ENCODE measurements around the gene P2RX3. TPM values are rescaled to one million over a fixed set of nuclear protein-coding genes. Genes with fewer than 3 reads are reported as not detected.
A peak's percentile ranks its signal among the peaks of the same experiment; 100 is the strongest.

P2RX3 gene
- total RNA-seq, 1 donor from 2014 or later, result not detected

DNA sequence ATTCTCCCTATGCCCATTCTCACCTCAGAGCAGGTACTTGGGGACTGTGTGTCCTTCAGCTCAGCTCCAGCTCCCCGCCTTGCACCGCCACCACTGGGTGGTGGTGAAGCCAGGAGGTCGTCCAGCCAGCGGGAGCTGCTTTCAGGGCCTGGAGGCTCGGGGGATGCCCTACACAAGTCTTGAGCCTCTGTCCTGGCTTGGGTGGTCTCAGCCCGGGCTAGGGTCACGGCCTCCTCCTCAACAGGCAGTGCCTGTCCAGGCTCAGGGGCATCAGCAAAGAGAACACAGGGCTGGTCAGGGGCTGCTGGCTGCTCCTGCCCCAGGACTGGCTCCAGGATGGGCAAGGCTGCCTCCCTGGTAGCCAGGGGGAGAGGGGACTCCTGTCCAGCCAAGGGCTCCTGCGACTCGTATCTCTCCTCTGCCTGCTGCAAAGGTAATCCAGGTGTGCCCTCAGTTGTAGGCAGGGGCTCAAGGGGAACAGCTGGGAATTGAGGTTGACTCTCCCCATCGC is 25.6 kb upstream of the P2RX3 start:
- Mint-ChIP-seq H3K9me3 (ENCODE audit: unreplicated experiment) (no peaks in the 10 kb centered on the region), H3K4me3 (ENCODE audit: unreplicated experiment) (peak overlapping the region; percentile 70), H3K36me3 (ENCODE audit: low read depth, unreplicated experiment) (peaks cover 34% of the 10 kb centered on the region), H3K27ac (ENCODE audit: unreplicated experiment) (peak overlapping the region; percentile 67), H3K27me3 (ENCODE audit: low read depth, unreplicated experiment) (no peaks in the 10 kb centered on the region), H3K4me1 (ENCODE audit: low read depth, unreplicated experiment) (peaks cover 34% of the 10 kb centered on the region)
- no peak for FAIRE-seq
- peaks cover 33% of the 10 kb centered on the region for H3K36me3 ChIP-seq (ENCODE audit: insufficient read depth, low read length)
- H4K20me1 ChIP-seq (ENCODE audit: insufficient read depth, low read length), result peaks cover 83% of the 10 kb centered on the region
- no peak for TF ChIP-seq EZH2 (IDR thresholded peaks at IDR 0.05; ENCODE audit: insufficient read depth, low read length)
- TF ChIP-seq, protein P1, sequence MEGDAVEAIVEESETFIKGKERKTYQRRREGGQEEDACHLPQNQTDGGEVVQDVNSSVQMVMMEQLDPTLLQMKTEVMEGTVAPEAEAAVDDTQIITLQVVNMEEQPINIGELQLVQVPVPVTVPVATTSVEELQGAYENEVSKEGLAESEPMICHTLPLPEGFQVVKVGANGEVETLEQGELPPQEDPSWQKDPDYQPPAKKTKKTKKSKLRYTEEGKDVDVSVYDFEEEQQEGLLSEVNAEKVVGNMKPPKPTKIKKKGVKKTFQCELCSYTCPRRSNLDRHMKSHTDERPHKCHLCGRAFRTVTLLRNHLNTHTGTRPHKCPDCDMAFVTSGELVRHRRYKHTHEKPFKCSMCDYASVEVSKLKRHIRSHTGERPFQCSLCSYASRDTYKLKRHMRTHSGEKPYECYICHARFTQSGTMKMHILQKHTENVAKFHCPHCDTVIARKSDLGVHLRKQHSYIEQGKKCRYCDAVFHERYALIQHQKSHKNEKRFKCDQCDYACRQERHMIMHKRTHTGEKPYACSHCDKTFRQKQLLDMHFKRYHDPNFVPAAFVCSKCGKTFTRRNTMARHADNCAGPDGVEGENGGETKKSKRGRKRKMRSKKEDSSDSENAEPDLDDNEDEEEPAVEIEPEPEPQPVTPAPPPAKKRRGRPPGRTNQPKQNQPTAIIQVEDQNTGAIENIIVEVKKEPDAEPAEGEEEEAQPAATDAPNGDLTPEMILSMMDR (IDR thresholded peaks at IDR 0.05; ENCODE audit: insufficient read depth, low read depth, low read length), result no peak
- H3K9me3 ChIP-seq (ENCODE audit: insufficient read depth, low read depth, low read length), result no peaks in the 10 kb centered on the region
- no peak for DNase-seq (ENCODE audit: low read depth)
- no peak overlapping the region for H3K4me3 ChIP-seq (ENCODE audit: insufficient read depth, low read depth, low read length)
- H3K4me2 ChIP-seq (ENCODE audit: low read length), result no peak overlapping the region
- no peak overlapping the region for H2AFZ ChIP-seq (ENCODE audit: low read depth, low read length)
- H3K4me1 ChIP-seq (ENCODE audit: insufficient read depth, low read length), result peaks cover 40% of the 10 kb centered on the region
- H3K79me2 ChIP-seq (ENCODE audit: insufficient read depth, low read length), result peaks cover 73% of the 10 kb centered on the region
- no peak overlapping the region for H3K9ac ChIP-seq (ENCODE audit: low read length)
- H3K27me3 ChIP-seq (ENCODE audit: insufficient read depth, low read length), result no peaks in the 10 kb centered on the region
- H3K27ac ChIP-seq (ENCODE audit: low read depth, low read length), result no peak overlapping the region

DNA sequence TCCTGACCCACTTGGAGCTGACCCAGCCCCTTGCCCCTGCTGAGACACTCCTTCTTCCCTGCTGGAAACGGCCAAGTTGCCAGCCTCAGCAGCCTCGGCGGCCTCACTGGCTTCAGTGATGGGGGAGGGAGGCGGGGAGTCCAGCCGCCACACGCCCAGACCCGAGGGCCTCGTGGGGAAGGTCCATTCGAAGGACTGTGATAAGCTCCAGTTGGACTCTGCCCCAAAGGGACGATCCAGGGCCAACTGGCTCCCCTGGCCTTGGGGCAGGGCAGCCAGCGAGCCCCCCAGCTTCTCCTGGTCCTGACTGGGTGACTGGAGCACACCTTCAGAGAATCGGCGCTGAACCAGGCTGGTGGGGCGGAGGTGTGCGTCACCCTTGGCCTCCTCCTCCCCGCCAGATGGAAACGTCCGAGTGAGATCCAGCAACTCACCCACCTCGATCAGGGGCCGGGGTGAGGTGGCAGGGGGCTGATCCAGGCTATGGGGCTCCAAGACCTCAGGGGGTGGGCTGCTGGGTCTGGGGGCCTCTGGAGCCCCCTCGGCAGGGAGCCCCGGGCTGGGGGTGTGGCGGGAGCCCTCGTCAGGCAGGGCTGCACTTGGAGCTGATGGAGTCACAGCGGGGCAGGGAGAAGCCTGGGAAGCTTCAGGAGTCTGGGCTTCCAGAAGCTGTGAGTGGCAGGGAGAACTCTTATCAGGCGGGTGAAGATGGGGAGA is 24.9 kb upstream of the P2RX3 start:
- Histone ChIP-seq H3K27me3 (ENCODE audit: insufficient read depth, low read length) (no peaks in the 10 kb centered on the region), H3K79me2 (ENCODE audit: insufficient read depth, low read length) (peaks cover 73% of the 10 kb centered on the region), H3K9ac (ENCODE audit: low read length) (no peak overlapping the region), H2AFZ (ENCODE audit: low read depth, low read length) (no peak overlapping the region), H3K4me3 (ENCODE audit: insufficient read depth, low read depth, low read length) (no peak overlapping the region), H3K4me1 (ENCODE audit: insufficient read depth, low read length) (peaks cover 42% of the 10 kb centered on the region), H3K9me3 (ENCODE audit: insufficient read depth, low read depth, low read length) (no peaks in the 10 kb centered on the region), H4K20me1 (ENCODE audit: insufficient read depth, low read length) (peaks cover 83% of the 10 kb centered on the region), H3K27ac (ENCODE audit: low read depth, low read length) (no peak overlapping the region), H3K36me3 (ENCODE audit: insufficient read depth, low read length) (peaks cover 34% of the 10 kb centered on the region), H3K4me2 (ENCODE audit: low read length) (no peak overlapping the region)
- no peaks in the 10 kb centered on the region for H3K27me3 Mint-ChIP-seq (ENCODE audit: low read depth, unreplicated experiment)
- H3K4me3 Mint-ChIP-seq (ENCODE audit: unreplicated experiment), result no peak overlapping the region
- no peaks in the 10 kb centered on the region for H3K9me3 Mint-ChIP-seq (ENCODE audit: unreplicated experiment)
- FAIRE-seq (no peak), DNase-seq (ENCODE audit: low read depth) (no peak)
- no peak overlapping the region for H3K27ac Mint-ChIP-seq (ENCODE audit: unreplicated experiment)
- H3K36me3 Mint-ChIP-seq (ENCODE audit: low read depth, unreplicated experiment), result peaks cover 34% of the 10 kb centered on the region
- H3K4me1 Mint-ChIP-seq (ENCODE audit: low read depth, unreplicated experiment), result peaks cover 37% of the 10 kb centered on the region
- no peak for TF ChIP-seq EZH2 (IDR thresholded peaks at IDR 0.05; ENCODE audit: insufficient read depth, low read length)
- TF ChIP-seq, protein P1 (IDR thresholded peaks at IDR 0.05; ENCODE audit: insufficient read depth, low read depth, low read length), result no peak

DNA sequence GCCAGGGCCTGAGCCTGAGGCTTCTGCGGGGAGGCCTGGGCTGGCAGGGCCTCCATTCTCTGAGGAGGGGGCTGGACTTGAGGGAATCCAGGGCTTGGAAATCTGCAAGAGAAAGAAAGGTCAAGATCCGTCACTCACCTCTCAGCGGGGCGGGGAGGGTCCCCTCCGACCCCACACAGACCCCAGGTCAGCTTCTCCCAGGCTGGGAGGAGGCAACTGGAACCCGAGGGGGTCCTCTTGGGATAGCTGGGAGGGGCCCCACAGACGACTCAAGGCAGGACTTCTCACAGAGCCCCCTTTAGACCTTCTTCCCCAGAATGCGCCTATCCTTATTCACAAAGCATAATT is 24.4 kb upstream of the P2RX3 start:
- peak overlapping the region; percentile 27 for H3K4me3 Mint-ChIP-seq (ENCODE audit: unreplicated experiment)
- H3K9me3 Mint-ChIP-seq (ENCODE audit: unreplicated experiment), result no peaks in the 10 kb centered on the region
- H3K4me3 ChIP-seq (ENCODE audit: insufficient read depth, low read depth, low read length), result no peak overlapping the region
- no peak overlapping the region for H2AFZ ChIP-seq (ENCODE audit: low read depth, low read length)
- H3K9me3 ChIP-seq (ENCODE audit: insufficient read depth, low read depth, low read length), result no peaks in the 10 kb centered on the region
- H3K4me1 Mint-ChIP-seq (ENCODE audit: low read depth, unreplicated experiment), result peaks cover 37% of the 10 kb centered on the region
- no peaks in the 10 kb centered on the region for H3K27me3 ChIP-seq (ENCODE audit: insufficient read depth, low read length)
- peaks cover 82% of the 10 kb centered on the region for H4K20me1 ChIP-seq (ENCODE audit: insufficient read depth, low read length)
- no peak overlapping the region for H3K27ac ChIP-seq (ENCODE audit: low read depth, low read length)
- peaks cover 44% of the 10 kb centered on the region for H3K4me1 ChIP-seq (ENCODE audit: insufficient read depth, low read length)
- no peaks in the 10 kb centered on the region for H3K27me3 Mint-ChIP-seq (ENCODE audit: low read depth, unreplicated experiment)
- H3K27ac Mint-ChIP-seq (ENCODE audit: unreplicated experiment), result no peak overlapping the region
- H3K4me2 ChIP-seq (ENCODE audit: low read length), result no peak overlapping the region
- peaks cover 36% of the 10 kb centered on the region for H3K36me3 ChIP-seq (ENCODE audit: insufficient read depth, low read length)
- FAIRE-seq (no peak), DNase-seq (ENCODE audit: low read depth) (no peak)
- H3K9ac ChIP-seq (ENCODE audit: low read length), result no peak overlapping the region
- H3K79me2 ChIP-seq (ENCODE audit: insufficient read depth, low read length), result peaks cover 72% of the 10 kb centered on the region
- peaks cover 29% of the 10 kb centered on the region for H3K36me3 Mint-ChIP-seq (ENCODE audit: low read depth, unreplicated experiment)
- no peak for TF ChIP-seq EZH2 (IDR thresholded peaks at IDR 0.05; ENCODE audit: insufficient read depth, low read length)
- TF ChIP-seq, protein P1 (IDR thresholded peaks at IDR 0.05; ENCODE audit: insufficient read depth, low read depth, low read length), result no peak

All from astrocyte (in vitro differentiated cells and primary cell).